Cardiac septum (tissue), 1 donor: ENCODE measurements around the gene ATP10A. TPM values are rescaled to one million over a fixed set of nuclear protein-coding genes. Genes with fewer than 3 reads are reported as not detected.
"Not testable (repeated sequence)": the region's sequence is repeated elsewhere in the genome, so short reads cannot be mapped to it uniquely, and the experiment has no call there.

Experiments used
- DNase-seq: peaks from one replicate; pipeline ENCODE4 v3.0.0-alpha.2; 2020; ENCODE audit warnings: low spot score
- intact Hi-C: fragments of 100-400 bp; cut with DNase I; formaldehyde crosslinking; loops from one replicate; pipeline ENCODE4 v1.14.0; 2022
- total RNA-seq: library from RNA; stranded (reverse); fragmentation: NEBNext Ultra II Directional; extraction: Animal tissue kit (Norgen Biotek cat#: 25700); gene quantifications from one replicate; pipeline ENCODE4 v1.2.1, GENCODE V29; 2021
- donor health status: DM: no; HTN: no; CAD: no.

ATP10A gene
- total RNA-seq, 1 donor from 2014 or later: 0.94 TPM

DNA sequence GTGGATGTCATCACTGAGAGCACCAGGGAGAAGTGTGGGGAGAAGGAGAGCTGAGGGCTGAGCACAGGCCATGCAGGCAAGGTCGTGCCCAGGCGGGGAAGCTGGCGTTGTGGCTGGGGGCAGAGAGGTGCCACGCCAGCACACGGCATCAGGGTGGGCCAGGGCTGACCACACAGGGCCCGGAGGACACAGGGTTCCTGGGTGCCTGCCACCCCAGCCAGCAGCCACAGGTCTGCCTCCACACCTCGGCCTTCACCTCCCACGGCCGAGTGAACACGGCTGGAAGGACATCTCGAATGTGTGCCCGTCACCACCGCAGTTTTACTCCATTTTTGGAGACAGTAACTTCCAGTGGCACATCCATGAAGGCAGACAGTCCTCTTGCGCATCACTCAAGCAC lies 77.1 kb downstream of the ATP10A start:
- DNase-seq: no peak
- intact Hi-C loops: loop anchor here (5.0 kb wide), 1 partner anchor 76 kb away; the partner anchor contains the start of gene ATP10A

DNA sequence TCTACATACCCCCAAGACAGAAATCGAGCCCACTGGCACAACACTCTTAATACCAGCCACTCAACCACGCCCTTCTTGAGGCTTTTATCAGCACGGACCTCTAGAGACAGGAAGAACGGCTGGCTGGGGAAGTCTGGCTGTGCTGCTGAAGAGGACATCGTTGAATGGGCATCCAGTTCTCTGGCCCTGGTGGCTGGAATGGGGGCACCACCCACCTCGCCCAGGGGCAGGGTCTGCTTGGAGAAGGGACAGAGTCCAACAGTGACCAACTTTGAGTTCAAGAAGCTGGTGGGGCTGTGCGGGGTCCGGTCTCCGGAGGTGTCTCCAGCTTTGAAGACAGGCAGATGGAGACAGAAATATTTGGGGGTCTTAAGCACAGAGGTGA lies 77.5 kb downstream of the ATP10A start:
- intact Hi-C loops: loop anchor here (5.0 kb wide), 1 partner anchor 77 kb away; the partner anchor contains the start of gene ATP10A
- DNase-seq: no peak

DNA sequence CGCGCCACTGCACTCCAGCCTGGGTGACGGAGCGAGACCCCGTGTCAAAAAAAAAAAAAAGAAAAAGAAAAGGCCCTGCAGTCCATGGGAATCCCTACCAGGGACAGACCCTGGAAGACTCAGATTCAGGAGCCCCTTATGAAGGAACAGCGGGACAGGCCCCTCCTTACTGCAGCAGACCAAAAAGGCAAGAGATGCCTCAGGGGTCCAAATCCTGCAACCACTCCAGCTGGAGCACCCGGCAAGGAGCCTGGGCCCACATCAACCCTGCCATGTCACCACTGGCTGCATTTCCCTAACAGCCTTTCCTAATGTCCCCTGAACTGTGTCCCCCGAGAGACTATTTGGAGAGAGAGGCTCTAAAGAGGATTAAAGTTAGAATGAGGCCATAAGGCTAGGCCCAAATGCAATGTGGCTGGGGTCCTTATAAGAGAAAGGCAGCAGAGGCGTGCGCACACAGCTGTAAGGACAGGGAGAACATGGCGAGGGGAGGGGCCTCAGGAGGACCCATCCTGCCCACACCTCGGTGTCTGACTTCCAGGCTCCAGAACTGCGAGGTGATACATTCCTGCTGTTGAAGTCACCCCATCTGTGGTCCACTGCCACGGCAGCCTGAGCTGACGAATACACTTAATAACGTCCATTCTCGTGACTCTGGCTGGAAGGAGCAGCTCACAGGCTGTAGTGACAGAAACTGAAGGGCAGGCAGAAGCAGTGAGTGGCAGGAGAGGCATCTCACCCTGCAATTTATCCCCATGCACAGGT lies 78.1 kb downstream of the ATP10A start:
- intact Hi-C loops: loop anchor here (5.0 kb wide), 1 partner anchor 77 kb away; the partner anchor contains the start of gene ATP10A
- DNase-seq: no peak

DNA sequence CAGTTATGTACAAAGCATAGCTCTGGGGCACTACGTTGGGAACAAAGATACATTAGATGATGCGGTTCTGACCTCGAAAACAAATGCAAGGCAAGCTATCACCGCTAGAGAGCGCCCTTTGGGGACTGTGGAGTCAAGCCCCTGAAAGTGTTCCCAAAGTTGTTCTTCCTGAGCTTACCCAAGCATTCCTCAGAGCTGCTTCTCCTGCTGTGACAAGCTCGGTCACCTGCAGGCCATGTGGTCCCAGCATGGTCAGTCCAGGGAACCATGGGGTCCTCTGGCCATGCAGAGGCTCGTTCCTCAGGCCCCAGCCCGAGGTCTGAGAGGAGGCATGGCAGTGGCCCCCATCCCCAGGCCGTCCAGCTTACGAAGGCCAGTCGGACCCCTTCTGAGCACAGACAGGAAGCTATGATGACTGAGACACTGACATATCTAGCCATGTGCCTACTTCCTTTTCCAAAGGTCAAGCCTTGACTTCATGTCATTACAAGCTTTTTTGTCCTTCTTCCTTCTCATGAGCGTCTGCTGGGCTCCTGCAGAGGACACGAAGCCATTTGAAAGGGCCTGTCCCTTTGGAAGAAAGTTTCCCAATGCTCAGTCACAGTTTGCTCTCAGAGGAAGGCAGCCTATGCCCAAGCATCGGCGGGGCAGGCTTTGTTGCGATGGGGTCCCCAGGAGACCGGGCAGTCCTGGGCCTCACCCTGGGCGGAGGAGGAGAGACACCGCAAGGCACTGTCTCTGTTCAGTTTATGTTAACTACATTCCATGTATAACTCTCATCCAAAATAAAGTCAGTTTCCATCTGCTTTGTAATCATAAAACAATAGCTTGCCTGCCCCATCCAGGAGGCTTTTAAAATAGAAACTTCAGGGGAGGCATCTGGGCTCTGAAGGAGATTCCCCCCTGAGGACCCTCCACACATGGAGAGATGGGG lies 79.3 kb downstream of the ATP10A start:
- intact Hi-C loops: no loop called here
- DNase-seq: no peak

DNA sequence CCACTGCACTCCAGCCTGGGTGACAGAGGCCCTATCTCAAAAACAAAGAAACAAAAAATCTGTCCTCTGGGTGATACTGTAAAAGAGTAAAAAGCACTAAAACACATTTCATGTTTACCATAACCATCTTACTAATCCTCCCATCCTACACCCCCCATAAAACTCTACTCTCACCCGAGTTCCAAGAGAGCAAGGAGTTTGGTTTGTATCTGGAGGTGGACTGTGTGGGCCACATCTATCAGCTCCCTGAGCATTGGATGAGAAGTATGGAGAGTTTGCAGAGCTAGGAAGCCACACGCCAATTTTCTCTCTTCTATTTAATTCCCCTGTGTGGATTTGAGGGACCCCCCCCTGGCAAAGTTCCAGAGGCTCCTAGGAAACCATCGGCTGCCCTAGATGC lies 80.0 kb downstream of the ATP10A start:
- DNase-seq: no peak
- intact Hi-C loops: no loop called here

DNA sequence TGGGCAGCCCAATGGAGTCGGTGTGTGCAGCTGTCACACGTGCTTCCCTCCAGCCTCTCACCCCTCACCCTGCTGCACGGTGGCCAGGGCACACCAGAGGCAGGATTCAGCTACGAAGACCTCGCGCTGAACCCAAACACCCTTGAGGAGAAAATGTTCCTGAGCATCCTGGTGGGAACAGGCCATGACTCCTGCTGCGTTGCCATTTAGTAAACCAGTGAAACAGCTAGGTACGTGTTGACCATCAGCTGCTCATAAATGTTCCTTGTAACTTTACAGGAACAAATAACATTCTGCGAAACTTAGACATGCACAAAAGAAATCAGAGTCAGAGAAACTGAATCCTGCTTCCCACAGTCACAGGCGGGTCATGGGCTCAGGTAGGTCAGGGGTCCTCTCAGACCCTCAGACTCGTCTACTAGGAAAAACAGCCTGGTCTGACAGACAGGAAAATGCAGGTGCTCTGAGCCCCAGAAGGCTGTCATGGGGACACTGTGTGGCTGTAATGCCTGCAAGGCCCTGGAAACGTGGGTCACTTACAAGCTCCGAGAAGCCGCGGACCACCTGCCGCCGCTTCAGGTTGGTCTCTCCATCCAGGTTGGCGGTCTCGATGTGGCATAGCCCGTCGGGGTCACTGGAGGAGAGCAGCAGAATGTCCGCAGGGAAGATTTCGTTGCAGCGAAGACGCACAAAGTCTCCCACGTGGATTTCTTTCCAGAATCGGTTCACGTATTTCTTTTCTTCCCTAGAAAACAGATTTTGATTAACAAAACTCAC lies 82.5 kb downstream of the ATP10A start:
- intact Hi-C loops: no loop called here
- no peak for DNase-seq

DNA sequence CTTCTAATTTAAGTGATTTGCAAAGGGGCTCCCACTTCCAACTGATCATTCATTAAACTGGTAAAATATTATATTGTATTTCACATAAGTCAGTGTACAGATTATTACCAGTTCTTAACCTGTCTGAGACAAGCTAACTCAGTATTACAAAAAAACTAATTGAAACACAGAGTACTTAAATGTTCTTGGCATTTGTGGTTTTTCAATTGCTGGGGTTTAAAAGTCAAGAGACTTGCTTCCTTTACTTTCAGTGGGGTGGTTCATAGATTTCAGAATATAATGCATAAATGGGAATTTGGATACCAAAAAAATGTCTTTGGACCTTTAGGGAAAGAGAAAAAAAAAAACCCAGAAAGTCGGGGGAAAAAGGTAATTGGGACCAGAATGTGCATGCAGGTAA lies 85.0 kb downstream of the ATP10A start:
- no peak for DNase-seq
- intact Hi-C loops: no loop called here

DNA sequence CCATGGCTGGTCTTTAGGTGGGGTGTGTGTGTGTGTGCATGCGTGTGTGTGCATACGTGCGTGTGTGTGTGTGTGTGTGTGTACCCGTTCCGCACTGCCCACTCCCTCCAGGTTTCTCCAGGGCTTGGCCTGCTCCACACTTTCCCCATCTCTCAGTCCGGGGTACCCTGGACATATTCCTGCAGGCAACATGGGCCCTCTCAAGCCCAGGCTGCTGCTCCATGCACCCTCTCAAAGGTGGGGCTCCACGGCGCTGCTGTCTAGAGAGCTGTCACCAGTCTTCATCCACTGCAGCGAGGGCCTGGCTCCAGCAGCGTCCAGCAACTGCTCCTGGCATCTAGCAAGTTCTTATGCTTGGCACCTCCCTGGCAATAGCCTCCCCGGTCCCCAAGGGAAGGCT lies 86.1 kb downstream of the ATP10A start:
- no peak for DNase-seq
- intact Hi-C loops: no loop called here

DNA sequence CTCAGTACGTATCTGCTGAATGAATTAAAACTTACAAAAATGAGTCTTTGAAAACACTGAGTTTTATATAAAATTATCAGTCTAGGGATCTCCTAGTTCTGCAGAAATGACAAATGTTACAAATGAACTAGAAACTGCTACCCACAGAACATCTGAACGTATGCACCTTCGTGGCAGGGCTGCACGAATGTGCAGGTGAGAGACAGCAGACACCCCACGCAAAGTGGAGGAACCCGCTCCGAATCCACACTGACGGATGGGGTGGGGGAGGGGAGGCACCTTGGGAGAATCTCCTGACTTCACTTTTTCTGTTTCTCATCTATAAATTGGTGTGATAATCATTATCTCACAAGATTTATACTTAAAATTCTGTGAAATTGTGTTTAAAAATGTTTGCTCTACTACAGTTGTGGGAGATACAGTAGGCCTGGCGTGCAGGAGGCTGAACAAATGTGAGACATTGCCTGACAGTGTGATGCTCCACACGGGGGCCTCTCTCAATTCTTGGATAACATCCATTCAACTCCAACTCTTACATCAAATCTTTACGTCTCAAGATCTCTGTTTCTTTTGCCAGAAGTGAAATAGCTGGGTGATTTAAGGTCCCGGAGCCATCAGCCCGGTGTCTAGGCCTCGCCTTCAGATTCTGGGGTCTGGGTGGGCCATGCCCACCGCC lies 86.9 kb downstream of the ATP10A start:
- intact Hi-C loops: no loop called here
- no peak for DNase-seq

DNA sequence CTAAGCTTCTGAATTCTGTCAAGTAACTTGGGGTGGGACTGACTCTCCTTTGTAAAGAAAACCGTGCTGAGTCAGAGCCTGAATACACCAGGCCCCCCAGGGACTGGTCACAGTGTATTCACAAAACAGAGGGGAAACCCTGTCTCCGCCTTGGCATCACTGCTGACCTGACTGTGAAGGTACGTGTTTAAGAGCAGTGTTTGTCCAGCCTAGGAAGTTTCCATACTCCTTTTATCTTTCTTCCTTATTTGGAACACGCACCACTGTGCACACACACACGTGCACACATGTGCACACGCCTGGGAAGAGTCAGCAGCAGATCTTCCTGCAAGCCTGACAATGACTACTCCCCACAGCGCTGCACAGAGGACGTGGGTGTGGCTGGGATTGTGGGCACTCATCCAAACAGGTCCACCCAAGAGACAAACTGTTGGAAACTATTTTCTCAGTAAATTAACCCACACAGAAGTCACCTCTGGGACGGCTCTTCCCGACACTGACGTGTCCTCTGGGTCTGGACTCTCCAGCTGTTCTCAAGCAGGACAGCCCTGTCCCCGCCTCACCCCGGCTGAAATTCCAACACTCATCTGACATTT lies 87.7 kb downstream of the ATP10A start:
- intact Hi-C loops: loop anchor here (2.0 kb wide), 1 partner anchor 75 kb away; no protein-coding TSS in a partner anchor
- DNase-seq: no peak

DNA sequence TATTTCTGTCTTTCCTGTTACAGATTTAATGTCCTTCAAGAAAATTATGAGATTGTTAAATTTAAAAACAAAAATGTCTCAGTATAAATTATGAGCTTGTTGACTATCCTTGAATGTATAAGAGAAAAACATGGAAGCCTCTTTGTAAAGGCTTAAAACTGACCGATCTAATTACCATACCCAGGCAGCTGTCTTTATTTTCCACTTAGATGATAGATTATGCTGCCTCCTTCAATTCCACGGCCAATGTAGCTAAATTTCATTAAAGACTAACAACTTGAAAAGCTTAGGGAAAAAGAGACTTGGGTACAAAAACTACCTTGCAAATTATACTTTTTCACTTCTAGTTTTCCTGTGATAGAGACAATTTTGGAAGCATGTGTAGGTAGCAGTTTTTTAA lies 88.3 kb downstream of the ATP10A start:
- DNase-seq: no peak
- intact Hi-C loops: loop anchor here (2.0 kb wide), 1 partner anchor 76 kb away; no protein-coding TSS in a partner anchor

DNA sequence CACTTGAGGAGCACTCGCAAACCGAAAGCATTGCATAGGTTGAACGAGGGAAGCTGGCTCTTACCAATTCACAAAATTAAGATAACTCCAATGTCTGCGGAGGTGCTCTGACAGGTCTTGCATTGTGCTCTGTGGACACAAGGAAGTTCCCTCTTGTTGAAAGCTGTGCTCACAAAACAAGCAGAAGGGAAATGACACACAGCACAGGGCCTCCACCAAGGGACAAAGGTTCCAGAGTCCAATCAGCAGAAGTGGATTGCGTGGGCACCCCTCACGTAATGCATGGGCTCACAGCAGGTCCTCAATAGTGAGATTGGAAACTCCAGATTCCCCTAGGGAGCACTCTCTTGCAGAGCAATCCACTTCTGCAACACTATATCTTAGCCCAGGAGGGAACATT lies 89.9 kb downstream of the ATP10A start:
- intact Hi-C loops: no loop called here
- no peak for DNase-seq

DNA sequence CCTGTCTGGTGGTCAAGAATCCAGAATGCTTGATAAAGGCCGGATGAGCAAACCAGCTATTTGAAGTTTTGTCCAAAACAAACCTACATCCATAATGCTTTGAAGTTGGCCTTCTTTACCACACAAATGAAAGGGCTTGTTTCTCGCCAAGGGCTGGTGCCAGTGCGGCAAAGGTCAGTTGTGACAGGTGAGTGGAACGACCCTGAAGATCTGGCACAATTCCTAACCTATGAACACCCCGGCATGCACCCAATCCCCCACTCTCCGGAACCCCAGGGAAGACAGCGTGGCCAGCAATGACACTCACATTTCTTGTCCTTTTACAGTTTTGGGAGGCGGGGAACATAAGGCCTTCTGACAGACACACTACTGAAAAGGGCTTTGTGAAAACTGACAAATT lies 90.6 kb downstream of the ATP10A start:
- intact Hi-C loops: no loop called here
- no peak for DNase-seq

DNA sequence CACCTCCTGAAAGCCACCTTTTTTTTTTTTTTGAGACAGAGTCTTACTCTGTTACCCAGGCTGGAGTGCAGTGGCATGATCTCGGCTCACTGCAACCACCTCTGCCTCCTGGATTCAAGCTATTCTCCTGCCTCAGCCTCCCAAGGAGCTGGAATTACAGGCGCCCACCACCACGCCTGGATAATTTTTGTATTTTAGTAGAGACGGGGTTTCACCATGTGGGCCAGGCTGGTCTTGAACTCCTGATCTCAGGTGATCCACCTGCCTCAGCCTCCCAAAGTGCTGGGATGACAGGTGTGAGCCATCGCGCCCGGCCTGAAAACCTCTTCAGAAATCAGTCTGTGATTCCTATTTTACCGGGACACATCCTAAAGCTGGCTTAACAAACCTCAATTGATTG lies 91.4 kb downstream of the ATP10A start:
- DNase-seq, intact Hi-C loops: not testable (repeated sequence)

DNA sequence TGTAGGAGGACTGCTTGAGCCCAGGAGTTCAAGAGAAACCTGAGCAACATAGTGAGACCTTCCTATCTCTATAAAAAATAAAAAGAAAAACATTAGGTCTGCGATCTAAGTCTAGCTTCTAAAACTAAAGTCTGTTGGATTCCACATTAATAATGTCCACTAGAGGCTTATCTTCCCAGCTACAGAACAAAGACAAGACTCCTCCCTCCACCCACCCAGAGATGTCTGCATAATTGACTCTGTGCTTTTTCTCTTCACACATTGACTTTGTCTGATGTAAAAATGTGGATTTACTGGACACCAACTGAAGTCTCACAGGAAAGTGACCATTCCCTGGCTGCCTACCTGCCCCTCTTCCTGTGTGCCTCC lies 91.8 kb downstream of the ATP10A start:
- DNase-seq: no peak
- intact Hi-C loops: no loop called here

DNA sequence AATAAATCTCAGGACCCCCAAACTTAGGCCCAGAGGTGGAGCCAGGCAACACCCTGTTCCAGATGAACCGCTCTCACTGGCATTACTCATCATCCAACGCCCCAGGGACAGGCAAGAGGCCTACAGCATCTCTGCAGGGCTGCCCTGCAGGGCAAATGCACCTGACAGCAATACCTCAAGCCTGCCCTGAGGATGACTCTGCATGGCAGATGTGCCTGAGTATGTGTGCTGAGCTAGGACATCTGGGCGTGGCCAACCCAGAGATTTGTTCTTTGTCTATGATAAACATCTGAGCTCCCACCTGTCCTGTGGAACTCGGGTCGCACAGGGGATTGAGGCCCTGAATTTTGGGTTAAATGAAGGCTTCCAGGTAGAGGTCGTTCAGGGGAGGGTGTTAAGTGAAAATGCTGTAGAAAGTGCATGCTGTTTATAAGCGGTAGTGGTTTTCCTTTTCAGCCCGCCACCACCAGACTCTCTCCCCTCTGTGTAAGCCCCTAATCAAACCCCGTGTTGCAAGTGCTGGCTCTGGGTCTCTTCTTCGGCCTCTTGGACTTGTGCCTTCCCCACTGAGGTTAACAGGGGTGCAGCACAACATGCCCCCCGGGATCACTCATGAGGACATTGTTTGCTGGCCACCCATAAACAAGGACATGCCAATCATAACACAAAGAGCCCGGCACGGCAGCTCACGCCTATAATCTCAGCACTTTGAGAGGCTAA lies 92.3 kb downstream of the ATP10A start:
- intact Hi-C loops: no loop called here
- no peak for DNase-seq

DNA sequence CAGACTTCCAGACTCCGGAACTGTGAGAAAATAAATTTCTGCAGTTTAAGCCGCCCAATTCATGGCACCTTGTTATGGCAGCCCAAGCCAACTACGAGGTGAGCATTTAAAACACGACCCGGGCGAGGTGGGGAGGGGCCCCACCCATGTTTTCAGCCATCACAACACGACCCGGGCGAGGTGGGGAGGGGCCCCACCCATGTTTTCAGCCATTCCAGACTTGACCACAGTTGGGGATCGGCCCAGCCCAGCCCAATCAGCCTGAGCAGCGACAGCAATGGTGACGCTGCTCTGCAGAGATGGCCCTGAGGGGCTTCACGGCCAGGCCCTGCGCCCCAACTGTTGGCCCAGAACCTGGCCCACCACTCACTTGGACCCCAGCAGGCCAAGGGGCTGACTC lies 93.1 kb downstream of the ATP10A start:
- no peak for DNase-seq
- intact Hi-C loops: no loop called here

DNA sequence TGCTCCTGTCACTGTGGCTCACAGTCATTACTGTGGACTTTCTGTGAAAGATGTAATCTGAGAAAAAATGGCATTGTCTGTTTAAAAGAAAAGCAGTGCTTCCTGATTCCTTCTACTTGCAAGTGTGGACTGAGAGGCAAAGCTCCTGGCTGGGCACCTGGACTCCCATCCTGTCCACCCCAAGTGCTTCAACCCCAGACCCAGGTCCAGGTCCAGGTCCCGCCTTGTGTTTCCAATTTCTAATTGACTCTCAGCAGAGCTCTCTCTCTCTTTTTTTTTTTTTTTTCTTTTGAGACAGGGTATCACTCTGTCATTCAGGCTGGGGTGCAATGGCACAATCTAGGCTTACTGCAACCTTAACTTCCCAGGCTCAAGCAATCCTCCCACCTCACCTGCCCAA lies 94.9 kb downstream of the ATP10A start:
- DNase-seq: no peak
- intact Hi-C loops: no loop called here
